Smooth muscle cell (in vitro differentiated cells): ENCODE data around the gene TMIGD2. TPM values are rescaled to one million over a fixed set of nuclear protein-coding genes. Genes with fewer than 3 reads are reported as not detected.

Source experiments
- DNase-seq: peaks from one replicate; lab custom pipeline; 2025; ENCODE audit not compliant: unreplicated experiment; lab: John Stamatoyannopoulos, UW
- H2AFZ ChIP-seq: fragments of 200-600 bp; sonication (generic); 2 replicates; pipeline ENCODE4 v1.6.0; 2016; ENCODE audit warnings: antibody characterized with exemption, low read depth, mild to moderate bottlenecking
- H3F3A ChIP-seq: fragments of 200-600 bp; sonication (generic); 2 replicates; pipeline ENCODE4 v1.6.0; 2017; ENCODE audit warnings: antibody characterized with exemption, low read depth
- H3K27ac ChIP-seq: fragments of 200-600 bp; sonication (generic); 2 replicates; pipeline ENCODE4 v1.5.1; 2016; ENCODE audit warnings: low read depth, mild to moderate bottlenecking
- H3K27me3 ChIP-seq: fragments of 200-600 bp; sonication (generic); 2 replicates; pipeline ENCODE4 v1.6.1; 2016; ENCODE audit warnings: low read depth, mild to moderate bottlenecking
- H3K36me3 ChIP-seq: fragments of 200-600 bp; sonication (generic); 2 replicates; pipeline ENCODE4 v1.5.1; 2016; ENCODE audit warnings: low read depth
- H3K4me1 ChIP-seq: fragments of 200-600 bp; sonication (generic); 2 replicates; pipeline ENCODE4 v1.5.1; 2016; ENCODE audit warnings: low read depth
- H3K4me2 ChIP-seq: fragments of 200-600 bp; sonication (generic); 2 replicates; pipeline ENCODE4 v1.6.0; 2016; ENCODE audit warnings: mild to moderate bottlenecking
- H3K4me3 ChIP-seq: fragments of 200-600 bp; sonication (generic); 2 replicates; pipeline ENCODE4 v1.5.1; 2016; ENCODE audit warnings: mild to moderate bottlenecking
- H3K79me2 ChIP-seq: fragments of 200-600 bp; sonication (generic); 2 replicates; pipeline ENCODE4 v1.6.0; 2016; ENCODE audit warnings: low read depth, mild to moderate bottlenecking
- H3K9ac ChIP-seq: fragments of 200-600 bp; sonication (generic); 2 replicates; pipeline ENCODE4 v1.6.0; 2016; ENCODE audit warnings: low read depth
- H3K9me3 ChIP-seq: fragments of 200-600 bp; sonication (generic); replicated peaks from 2 replicates; pipeline ENCODE4 v1.5.1; 2016; ENCODE audit warnings: low read depth
- H4K20me1 ChIP-seq: fragments of 200-600 bp; sonication (generic); 2 replicates; pipeline ENCODE4 v1.6.0; 2016; ENCODE audit warnings: low read depth
- WGBS: methylation state at CpG from one replicate; pipeline ENCODE4 v1.1.7; 2016; ENCODE audit warnings: low lambda C conversion rate; 5-methylcytosine and 5-hydroxymethylcytosine counted together
- polyA plus RNA-seq: library from polyadenylated mRNA; unstranded; fragments of >200 nt; fragmentation: Nextera tagmentation; extraction: Ambion mirVana; gene quantifications from 2 replicates; pipeline ENCODE4 v1.2.1, GENCODE V29; 2016
- total RNA-seq: library from RNA; depleted of rRNA; stranded (reverse); fragments of >200 nt; gene quantifications from 2 replicates; pipeline ENCODE4 v1.2.3, GENCODE V29; 2014
- TF ChIP-seq, protein P1 (sequence below): fragments of 200-600 bp; sonication (generic); IDR thresholded peaks from 2 replicates; pipeline ENCODE4 v1.5.1; 2017; ENCODE audit warnings: borderline replicate concordance, mild to moderate bottlenecking, antibody characterized with exemption; ENCODE audit not compliant: insufficient read depth, poor library complexity, severe bottlenecking

Gene TMIGD2
- total and polyA plus RNA-seq, 2 experiments from 2014 or later: not detected

- TF ChIP-seq, protein P1, sequence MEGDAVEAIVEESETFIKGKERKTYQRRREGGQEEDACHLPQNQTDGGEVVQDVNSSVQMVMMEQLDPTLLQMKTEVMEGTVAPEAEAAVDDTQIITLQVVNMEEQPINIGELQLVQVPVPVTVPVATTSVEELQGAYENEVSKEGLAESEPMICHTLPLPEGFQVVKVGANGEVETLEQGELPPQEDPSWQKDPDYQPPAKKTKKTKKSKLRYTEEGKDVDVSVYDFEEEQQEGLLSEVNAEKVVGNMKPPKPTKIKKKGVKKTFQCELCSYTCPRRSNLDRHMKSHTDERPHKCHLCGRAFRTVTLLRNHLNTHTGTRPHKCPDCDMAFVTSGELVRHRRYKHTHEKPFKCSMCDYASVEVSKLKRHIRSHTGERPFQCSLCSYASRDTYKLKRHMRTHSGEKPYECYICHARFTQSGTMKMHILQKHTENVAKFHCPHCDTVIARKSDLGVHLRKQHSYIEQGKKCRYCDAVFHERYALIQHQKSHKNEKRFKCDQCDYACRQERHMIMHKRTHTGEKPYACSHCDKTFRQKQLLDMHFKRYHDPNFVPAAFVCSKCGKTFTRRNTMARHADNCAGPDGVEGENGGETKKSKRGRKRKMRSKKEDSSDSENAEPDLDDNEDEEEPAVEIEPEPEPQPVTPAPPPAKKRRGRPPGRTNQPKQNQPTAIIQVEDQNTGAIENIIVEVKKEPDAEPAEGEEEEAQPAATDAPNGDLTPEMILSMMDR: no peak
- WGBS: 95% methylated on average over 9 of the region's 9 CpGs
- Histone ChIP-seq H3K4me2 (no peak overlapping the region), H4K20me1 (no peaks in the 10 kb centered on the region), H3K4me1 (peaks cover 9% of the 10 kb centered on the region), H3K4me3 (no peak overlapping the region), H3K27me3 (no peaks in the 10 kb centered on the region), H3K36me3 (no peaks in the 10 kb centered on the region), H3K79me2 (no peaks in the 10 kb centered on the region), H3K9ac (no peak overlapping the region), H3F3A (no peaks in the 10 kb centered on the region), H3K9me3 (no peaks in the 10 kb centered on the region), H3K27ac (no peak overlapping the region), H2AFZ (no peak overlapping the region)
- DNase-seq: no peak
Observed at GRCh38 chr19:4323692-4324091, 21.5 kb upstream of the TMIGD2 start.

- H3K9me3 ChIP-seq: no peaks in the 10 kb centered on the region
- no peaks in the 10 kb centered on the region for H3F3A ChIP-seq
- no peak overlapping the region for H2AFZ ChIP-seq
- TF ChIP-seq, protein P1: no peak
- no peak overlapping the region for H3K9ac ChIP-seq
- H4K20me1 ChIP-seq: no peaks in the 10 kb centered on the region
- 97% methylated on average over 37 of the region's 37 CpGs for WGBS
- peaks cover 9% of the 10 kb centered on the region for H3K4me1 ChIP-seq
- no peaks in the 10 kb centered on the region for H3K79me2 ChIP-seq
- H3K4me2 ChIP-seq: no peak overlapping the region
- DNase-seq: no peak
- H3K27me3 ChIP-seq: no peaks in the 10 kb centered on the region
- H3K27ac ChIP-seq: no peak overlapping the region
- H3K36me3 ChIP-seq: no peaks in the 10 kb centered on the region
- H3K4me3 ChIP-seq: no peak overlapping the region
Observed at GRCh38 chr19:4322942-4323665, 20.9 kb upstream of the TMIGD2 start.

- Histone ChIP-seq H3K27ac (no peak overlapping the region), H3K9me3 (no peaks in the 10 kb centered on the region), H3K4me2 (no peak overlapping the region), H2AFZ (no peak overlapping the region), H3K27me3 (no peaks in the 10 kb centered on the region), H3K79me2 (no peaks in the 10 kb centered on the region), H3F3A (no peaks in the 10 kb centered on the region), H3K4me1 (no peaks in the 10 kb centered on the region), H3K9ac (no peak overlapping the region), H3K36me3 (no peaks in the 10 kb centered on the region), H4K20me1 (no peaks in the 10 kb centered on the region), H3K4me3 (no peak overlapping the region)
- 100% methylated on average over 2 of the region's 2 CpGs for whole genome bisulfite sequencing
- DNase-seq: no peak
- TF ChIP-seq, protein P1: no peak
Observed at GRCh38 chr19:4320419-4320818, 18.2 kb upstream of the TMIGD2 start.
